EL (cell line): ENCODE results near the gene SURF4.
"Not testable (repeated sequence)": the region's sequence is repeated elsewhere in the genome, so short reads cannot be mapped to it uniquely, and the experiment has no call there.

Experiments
- DNase-seq: peaks from one replicate; pipeline ENCODE4 v3.0.0-alpha.2; 2016

The SURF4 gene

DNA sequence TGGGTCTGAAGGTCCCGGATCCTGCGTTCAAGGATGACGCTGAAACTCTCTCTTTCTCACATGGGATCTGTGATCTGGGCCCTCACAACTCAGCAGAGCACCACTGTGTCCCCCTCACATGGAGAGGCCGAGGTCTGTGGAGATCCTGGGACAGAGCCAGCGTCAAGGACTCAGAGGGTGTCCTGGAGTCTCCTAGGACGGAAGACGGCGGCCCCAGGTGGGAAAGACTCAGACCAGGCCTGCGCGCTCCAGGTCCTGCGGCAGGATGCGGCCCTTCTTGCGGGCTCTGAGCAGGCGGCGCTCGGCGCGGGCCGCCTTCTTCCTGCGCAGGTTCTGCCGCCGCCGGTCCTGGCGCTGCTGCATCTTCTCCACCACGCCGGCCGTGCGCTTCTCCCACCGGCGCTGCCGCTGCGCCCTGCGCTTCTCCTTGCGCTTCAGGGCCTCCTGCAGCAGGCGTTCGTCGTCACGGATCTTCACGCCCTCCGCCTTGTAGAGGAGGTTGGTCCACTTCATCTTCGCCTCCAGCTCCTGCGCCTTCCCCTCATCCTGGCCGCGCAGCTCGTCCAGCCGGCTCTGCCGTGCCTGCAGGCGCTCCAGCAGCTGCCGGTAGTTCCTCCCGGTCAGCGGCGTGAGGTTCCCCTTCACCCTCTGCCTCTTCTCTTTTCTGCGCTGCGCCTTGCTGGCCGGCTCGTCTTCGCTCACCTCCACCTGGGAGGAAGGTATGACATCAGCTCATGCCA lies 44.0 kb downstream of the SURF4 start:
- DNase-seq, result no peak

- DNase-seq, result no peak
Measured at GRCh38 chr9:133331221-133331620, 44.6 kb downstream of the SURF4 start.

- not testable (repeated sequence) for DNase-seq
Measured at GRCh38 chr9:133329306-133330156, 46.3 kb downstream of the SURF4 start.

GRCh38 chr9:133327834-133328484 lies 47.9 kb downstream of the SURF4 start:
- no peak for DNase-seq

DNA sequence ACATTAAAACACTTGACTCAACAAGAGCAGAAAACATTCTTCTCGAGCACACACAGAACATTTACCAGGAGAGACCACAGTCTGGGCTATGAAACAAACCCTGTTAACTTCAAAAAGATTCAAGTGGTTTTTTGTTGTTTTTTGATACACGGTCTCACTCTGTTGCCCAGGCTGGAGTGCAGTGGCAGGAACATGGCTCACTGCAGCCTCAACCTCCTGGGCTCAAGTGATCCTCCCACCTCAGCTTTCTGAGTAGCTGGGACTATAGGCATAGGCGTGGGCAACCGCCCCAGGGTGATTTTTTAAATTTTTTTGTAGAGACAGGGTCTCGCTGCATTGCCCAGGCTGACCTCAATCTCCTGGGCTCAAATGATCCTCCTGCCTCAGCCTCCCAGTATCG lies 48.8 kb downstream of the SURF4 start:
- not testable (repeated sequence) for DNase-seq

DNA sequence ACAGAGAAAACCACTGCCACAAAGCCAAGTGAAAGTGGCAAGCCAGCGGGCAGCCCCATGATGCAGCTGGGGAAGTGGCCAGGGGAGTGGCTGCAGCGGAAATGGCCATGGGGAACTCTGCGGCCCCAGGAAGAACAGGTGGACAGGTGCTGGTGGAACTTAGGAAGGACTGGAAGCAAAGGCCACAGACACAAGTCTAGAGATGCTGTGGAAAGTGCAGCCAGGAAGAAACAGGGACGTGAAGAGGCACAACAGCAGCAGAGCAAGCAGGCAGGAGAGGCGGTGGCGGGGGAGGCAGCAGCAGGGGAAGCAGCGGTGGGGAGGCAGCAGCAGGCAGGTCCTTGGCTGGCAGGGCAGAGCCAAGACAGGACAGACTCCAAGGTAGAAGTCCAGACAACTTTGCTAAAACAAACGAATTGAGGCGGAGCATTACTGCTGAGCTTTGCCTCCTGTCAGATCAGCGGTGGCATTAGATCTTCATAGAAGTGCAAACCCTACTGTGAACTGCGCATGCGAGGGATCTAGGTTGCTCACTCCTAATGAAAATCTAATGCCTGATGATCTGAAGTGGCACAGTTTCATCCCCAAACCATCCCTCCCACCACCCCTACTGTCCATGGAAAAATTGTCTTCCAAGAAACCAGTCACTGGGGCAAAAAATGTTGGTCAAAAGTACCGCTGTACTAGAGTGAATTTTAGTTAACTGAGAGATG lies 51.7 kb downstream of the SURF4 start:
- no peak for DNase-seq

GRCh38 chr9:133323211-133323610 lies 52.6 kb downstream of the SURF4 start:
- DNase-seq, result no peak

GRCh38 chr9:133322701-133323100 lies 53.2 kb downstream of the SURF4 start:
- no peak for DNase-seq

DNA sequence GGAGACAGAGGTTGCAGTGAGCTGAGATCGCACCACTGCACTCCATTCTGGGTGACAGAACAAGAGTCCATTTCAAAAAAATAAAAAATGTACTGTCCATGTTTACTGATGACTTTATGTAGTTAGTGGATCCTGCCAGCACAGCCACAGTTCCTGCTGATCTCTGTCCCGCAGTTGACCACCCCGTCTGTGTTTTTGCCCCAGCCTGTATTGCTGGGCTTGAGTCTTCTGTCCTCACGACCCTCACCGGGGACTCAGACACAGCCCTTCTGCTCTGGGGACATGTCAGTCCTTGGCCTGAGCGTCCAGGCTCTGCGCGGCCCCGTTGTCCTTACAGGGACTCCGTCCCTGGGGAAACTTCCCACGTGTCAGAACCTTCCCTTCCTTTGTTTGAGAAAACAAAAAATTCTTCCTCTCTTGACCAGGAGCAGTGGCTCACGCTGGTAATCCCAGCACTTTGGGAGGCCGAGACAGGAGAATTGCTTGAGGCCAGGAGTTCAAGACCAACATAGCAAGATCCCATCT lies 54.4 kb downstream of the SURF4 start:
- no peak for DNase-seq

- no peak for DNase-seq
Measured at GRCh38 chr9:133320421-133320881, 55.4 kb downstream of the SURF4 start.

- DNase-seq, result not testable (repeated sequence)
Measured at GRCh38 chr9:133317551-133317950, 58.3 kb downstream of the SURF4 start.

DNA sequence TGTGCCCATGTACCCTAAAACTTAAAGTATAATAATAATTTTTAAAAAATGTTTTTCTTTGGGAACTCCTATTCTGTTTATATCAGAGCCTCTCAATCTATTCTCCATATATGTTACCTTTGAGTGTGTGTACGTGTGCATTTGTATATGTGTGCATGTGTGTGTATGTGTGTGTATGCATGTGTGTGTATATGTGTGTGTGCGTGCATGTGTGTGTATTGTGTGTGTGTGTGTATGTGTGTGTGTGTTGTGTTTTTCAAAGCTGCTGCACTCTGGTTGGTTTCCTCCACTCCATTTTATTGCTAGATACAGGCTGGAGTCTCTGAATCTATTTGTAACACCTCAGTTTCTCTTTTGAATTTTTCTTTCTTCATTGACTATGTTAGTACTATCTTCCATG lies 59.9 kb downstream of the SURF4 start:
- no peak for DNase-seq
